ENCODE results near the gene NOTCH2.

DNA sequence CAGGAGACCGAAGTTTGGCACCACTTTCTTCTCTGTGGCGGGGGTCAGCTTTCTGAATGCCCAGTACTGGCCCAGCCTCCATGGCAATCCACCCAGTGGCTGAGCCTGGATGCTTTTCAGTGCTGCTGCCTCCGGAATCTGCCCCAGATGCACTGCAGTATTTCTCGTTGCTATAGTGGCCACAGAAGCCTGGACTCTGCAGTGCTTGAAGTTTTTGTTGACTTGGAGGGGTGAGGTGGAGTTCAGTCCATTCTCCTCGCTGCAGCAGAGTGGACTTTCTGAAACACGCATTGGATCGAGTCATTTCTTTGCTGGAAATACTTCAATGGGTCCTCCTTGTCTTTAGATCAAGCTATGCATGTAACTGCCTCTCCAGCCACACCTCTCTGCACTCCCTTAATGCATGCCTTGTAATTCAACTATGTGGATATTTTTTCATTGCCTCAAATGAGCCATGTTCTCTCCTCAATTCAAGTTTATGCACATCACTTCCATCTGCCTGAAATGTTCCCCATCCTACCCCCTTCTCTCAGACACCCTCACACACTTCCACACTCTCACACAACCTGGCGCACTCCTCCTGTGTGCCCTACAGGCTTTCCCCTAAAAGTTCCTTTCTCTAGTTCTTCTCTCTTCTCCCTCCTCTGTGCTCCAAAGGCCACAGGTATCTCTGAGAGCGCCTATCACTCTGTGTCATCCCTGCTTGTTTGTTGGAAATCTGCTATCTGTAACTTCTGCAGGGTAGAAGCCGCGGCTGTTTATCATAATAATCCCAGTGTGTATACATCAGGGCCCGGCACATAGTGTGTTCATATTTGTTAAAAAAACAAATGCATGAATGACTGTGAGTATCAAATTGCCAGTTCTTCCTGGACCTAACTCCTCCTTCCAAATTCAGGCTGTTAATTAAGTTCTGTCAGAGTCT, 189.7 kb downstream of the NOTCH2 start:
- no peak for TF ChIP-seq POLR2A (IDR thresholded peaks at IDR 0.05)
- TF ChIP-seq, protein P1, sequence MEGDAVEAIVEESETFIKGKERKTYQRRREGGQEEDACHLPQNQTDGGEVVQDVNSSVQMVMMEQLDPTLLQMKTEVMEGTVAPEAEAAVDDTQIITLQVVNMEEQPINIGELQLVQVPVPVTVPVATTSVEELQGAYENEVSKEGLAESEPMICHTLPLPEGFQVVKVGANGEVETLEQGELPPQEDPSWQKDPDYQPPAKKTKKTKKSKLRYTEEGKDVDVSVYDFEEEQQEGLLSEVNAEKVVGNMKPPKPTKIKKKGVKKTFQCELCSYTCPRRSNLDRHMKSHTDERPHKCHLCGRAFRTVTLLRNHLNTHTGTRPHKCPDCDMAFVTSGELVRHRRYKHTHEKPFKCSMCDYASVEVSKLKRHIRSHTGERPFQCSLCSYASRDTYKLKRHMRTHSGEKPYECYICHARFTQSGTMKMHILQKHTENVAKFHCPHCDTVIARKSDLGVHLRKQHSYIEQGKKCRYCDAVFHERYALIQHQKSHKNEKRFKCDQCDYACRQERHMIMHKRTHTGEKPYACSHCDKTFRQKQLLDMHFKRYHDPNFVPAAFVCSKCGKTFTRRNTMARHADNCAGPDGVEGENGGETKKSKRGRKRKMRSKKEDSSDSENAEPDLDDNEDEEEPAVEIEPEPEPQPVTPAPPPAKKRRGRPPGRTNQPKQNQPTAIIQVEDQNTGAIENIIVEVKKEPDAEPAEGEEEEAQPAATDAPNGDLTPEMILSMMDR (IDR thresholded peaks at IDR 0.05), result no peak
